ENCODE measurements around the gene VAC14. TPM values are rescaled to one million over a fixed set of nuclear protein-coding genes. Genes with fewer than 3 reads are reported as not detected.

VAC14 gene
- total and polyA plus RNA-seq, 3 donors from 2014 or later = 41.0 to 80.5 (median 61.8) TPM

GRCh38 chr16:70720425-70721201 is 80.3 kb downstream of the VAC14 start:
- 93% methylated on average over 18 of the region's 18 CpGs for WGBS, 2 donors
- H3K27me3 ChIP-seq = no peaks in the 10 kb centered on the region
- H3K4me1 ChIP-seq = peaks cover 17% of the 10 kb centered on the region
- DNase-seq = no peak
- H3K27ac ChIP-seq = no peak overlapping the region
- intact Hi-C loops (cut with DNase I; ENCODE audit: low total_unique reads) = no loop called here
- H3K36me3 ChIP-seq (ENCODE audit: low read depth, missing control alignments) = no peaks in the 10 kb centered on the region
- H3K4me3 ChIP-seq = no peak overlapping the region
- no peak for TF ChIP-seq CTCF (IDR thresholded peaks at IDR 0.05)
- no peak for TF ChIP-seq POLR2A (IDR thresholded peaks at IDR 0.05)
- H3K9me3 ChIP-seq = no peaks in the 10 kb centered on the region

- intact Hi-C loops (cut with DNase I; ENCODE audit: low total_unique reads) = no loop called here
- TF ChIP-seq POLR2A (IDR thresholded peaks at IDR 0.05) = no peak
- TF ChIP-seq CTCF (IDR thresholded peaks at IDR 0.05) = no peak
Measured at GRCh38 chr16:70717065-70717464, 83.9 kb downstream of the VAC14 start.

GRCh38 chr16:70715860-70716357 is 85.0 kb downstream of the VAC14 start:
- intact Hi-C loops (cut with DNase I; ENCODE audit: low total_unique reads) = no loop called here
- Histone ChIP-seq H3K4me1 (peaks cover 23% of the 10 kb centered on the region), H3K9me3 (no peaks in the 10 kb centered on the region), H3K36me3 (ENCODE audit: low read depth, missing control alignments) (no peaks in the 10 kb centered on the region), H3K27me3 (no peaks in the 10 kb centered on the region), H3K4me3 (no peak overlapping the region), H3K27ac (peak overlapping the region in 1 of 2 donors; percentile 51)
- 37 to 52% methylated on average over 4 to 6 of the region's 6 CpGs for whole genome bisulfite sequencing, 2 donors
- DNase-seq = peak; percentile 46
- no peak for TF ChIP-seq CTCF (IDR thresholded peaks at IDR 0.05)
- TF ChIP-seq POLR2A (IDR thresholded peaks at IDR 0.05) = no peak

More at GRCh38 chr16:70717065-70717464, 83.9 kb downstream of the VAC14 start:
- Histone ChIP-seq H3K27me3 (no peaks in the 10 kb centered on the region), H3K4me1 (peaks cover 23% of the 10 kb centered on the region), H3K4me3 (no peak overlapping the region), H3K9me3 (no peaks in the 10 kb centered on the region), H3K36me3 (ENCODE audit: low read depth, missing control alignments) (no peaks in the 10 kb centered on the region), H3K27ac (no peak overlapping the region)
- WGBS, 2 donors = 90 to 93% methylated on average over 9 of the region's 9 CpGs
- no peak for DNase-seq

- H3K4me1 ChIP-seq = peaks cover 23% of the 10 kb centered on the region
- no peaks in the 10 kb centered on the region for H3K36me3 ChIP-seq (ENCODE audit: low read depth, missing control alignments)
- peak overlapping the region; percentile 14 to 51 for H3K27ac ChIP-seq
- DNase-seq = peak; percentile 68
- no peak overlapping the region for H3K4me3 ChIP-seq
- no peaks in the 10 kb centered on the region for H3K27me3 ChIP-seq
- TF ChIP-seq POLR2A (IDR thresholded peaks at IDR 0.05) (no peak), CTCF (IDR thresholded peaks at IDR 0.05) (no peak)
- 43 to 66% methylated on average over 23 of the region's 23 CpGs for WGBS, 2 donors
- H3K9me3 ChIP-seq = no peaks in the 10 kb centered on the region
- intact Hi-C loops (cut with DNase I; ENCODE audit: low total_unique reads) = no loop called here
Measured at GRCh38 chr16:70715055-70715858, 85.7 kb downstream of the VAC14 start.
